Peyer's patch (tissue), 4 donors: ENCODE results near the gene HTR4. TPM values are rescaled to one million over a fixed set of nuclear protein-coding genes. Genes with fewer than 3 reads are reported as not detected.
A peak's percentile ranks its signal among the peaks of the same experiment; 100 is the strongest.
"Not testable (repeated sequence)": the region's sequence is repeated elsewhere in the genome, so short reads cannot be mapped to it uniquely, and the experiment has no call there.

Experiments
- DNase-seq, 3 donors: peaks; one replicate each; pipeline ENCODE4 v3.0.0-alpha.2; 2017 to 2019
- H3K27ac ChIP-seq, 4 donors: fragments of 200-600 bp; sonication (generic); one replicate each; pipeline ENCODE4 v1.5.1; 2016 to 2019
- H3K27me3 ChIP-seq, 2 donors: fragments of 200-600 bp; sonication (generic); one replicate each; pipeline ENCODE4 v1.5.1; 2019
- H3K36me3 ChIP-seq, 3 donors: fragments of 200-600 bp; sonication (generic); one replicate each; pipeline ENCODE4 v1.5.1; 2016 to 2019
- H3K4me1 ChIP-seq, 4 donors: fragments of 200-600 bp; sonication (generic); one replicate each; pipeline ENCODE4 v1.5.1; 2016 to 2019
- H3K4me3 ChIP-seq, 4 donors: fragments of 200-600 bp; sonication (generic); 1 replicate in 3 of 4; 2 replicates in 1 of 4; pipeline ENCODE4 v1.5.1; 2016 to 2019; ENCODE audit warnings: mild to moderate bottlenecking in 1 of 4
- H3K9me3 ChIP-seq, 4 donors: fragments of 200-600 bp; sonication (generic); one replicate each; pipeline ENCODE4 v1.5.1; 2016 to 2019; ENCODE audit warnings: mild to moderate bottlenecking in 1 of 4
- POLR2A ChIP-seq, 2 donors: fragments of 450-650 bp; IDR thresholded peaks; one replicate each; pipeline ENCODE4 v1.5.1; 2017; ENCODE audit warnings: antibody characterized with exemption in 2 of 2, mild to moderate bottlenecking in 2 of 2, moderate library complexity in 2 of 2
- total RNA-seq, 4 donors: library from RNA; depleted of rRNA; stranded (reverse); fragments of >200 nt; gene quantifications; one replicate each; pipeline ENCODE4 v1.1.0, GENCODE V29; 2016
- TF ChIP-seq, protein P1 (sequence below), 6 experiments: fragments of 450-650 bp in 4 of 6; fragments of 200-600 bp in 2 of 6; sonication (generic) in 1 of 6; IDR thresholded peaks; one replicate each; pipeline ENCODE4 v1.5.1; 2017 to 2019; ENCODE audit warnings: antibody characterized with exemption in 6 of 6, mild to moderate bottlenecking in 3 of 6, moderate library complexity in 1 of 6

Gene HTR4
- total RNA-seq, 4 donors from 2014 or later: 21.5 to 46.6 (median 44.1) TPM

DNA sequence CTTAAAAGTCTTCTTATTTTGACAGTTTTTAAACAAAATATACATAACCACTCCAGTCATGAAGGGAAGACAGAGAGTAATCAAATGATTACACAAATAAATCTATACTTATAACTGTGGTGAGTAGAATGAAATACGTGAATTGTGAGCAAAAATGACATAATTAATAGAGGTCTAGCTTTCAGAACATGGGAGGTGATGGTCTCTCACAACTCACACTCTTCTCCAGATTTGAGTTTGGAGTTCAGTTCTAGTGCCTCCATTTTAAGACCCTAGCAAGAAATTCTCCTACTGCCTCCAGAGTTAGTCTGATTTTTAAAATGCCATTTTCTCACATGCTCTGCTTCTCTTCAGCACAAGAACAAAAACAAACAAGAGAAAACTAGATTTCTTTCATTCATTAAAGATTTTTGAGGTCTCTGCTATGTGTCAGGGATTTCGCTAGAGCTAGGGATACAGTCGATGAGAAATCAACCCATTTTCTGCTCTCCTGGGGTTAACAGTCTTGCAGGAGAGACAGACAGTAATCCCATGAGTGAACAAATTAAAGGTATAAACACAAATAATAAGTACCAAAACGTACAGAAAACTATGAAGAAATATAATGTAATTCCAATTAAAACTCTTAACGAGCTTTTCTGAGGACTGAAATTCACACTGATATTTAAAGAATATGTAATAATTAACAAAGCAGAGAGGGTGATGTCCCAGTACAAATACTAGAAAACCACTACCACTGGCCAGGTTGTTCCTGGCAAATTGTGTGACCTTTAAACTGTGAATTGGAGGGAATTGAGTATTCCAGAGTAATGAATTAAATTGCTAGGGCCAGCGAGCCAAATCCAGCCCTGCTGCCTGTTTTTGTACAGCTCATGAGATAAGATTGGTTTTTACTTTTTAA, 27.1 kb upstream of the HTR4 start:
- TF ChIP-seq, protein P1, sequence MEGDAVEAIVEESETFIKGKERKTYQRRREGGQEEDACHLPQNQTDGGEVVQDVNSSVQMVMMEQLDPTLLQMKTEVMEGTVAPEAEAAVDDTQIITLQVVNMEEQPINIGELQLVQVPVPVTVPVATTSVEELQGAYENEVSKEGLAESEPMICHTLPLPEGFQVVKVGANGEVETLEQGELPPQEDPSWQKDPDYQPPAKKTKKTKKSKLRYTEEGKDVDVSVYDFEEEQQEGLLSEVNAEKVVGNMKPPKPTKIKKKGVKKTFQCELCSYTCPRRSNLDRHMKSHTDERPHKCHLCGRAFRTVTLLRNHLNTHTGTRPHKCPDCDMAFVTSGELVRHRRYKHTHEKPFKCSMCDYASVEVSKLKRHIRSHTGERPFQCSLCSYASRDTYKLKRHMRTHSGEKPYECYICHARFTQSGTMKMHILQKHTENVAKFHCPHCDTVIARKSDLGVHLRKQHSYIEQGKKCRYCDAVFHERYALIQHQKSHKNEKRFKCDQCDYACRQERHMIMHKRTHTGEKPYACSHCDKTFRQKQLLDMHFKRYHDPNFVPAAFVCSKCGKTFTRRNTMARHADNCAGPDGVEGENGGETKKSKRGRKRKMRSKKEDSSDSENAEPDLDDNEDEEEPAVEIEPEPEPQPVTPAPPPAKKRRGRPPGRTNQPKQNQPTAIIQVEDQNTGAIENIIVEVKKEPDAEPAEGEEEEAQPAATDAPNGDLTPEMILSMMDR (IDR thresholded peaks at IDR 0.05): no peak
- TF ChIP-seq POLR2A (IDR thresholded peaks at IDR 0.05): no peak
- Histone ChIP-seq H3K4me1 (peaks cover 0 to 20% (median 0%) of the 10 kb centered on the region in 4 donors), H3K27me3 (no peaks in the 10 kb centered on the region), H3K4me3 (no peak overlapping the region), H3K36me3 (no peaks in the 10 kb centered on the region), H3K9me3 (no peaks in the 10 kb centered on the region), H3K27ac (no peak overlapping the region)
- DNase-seq: no peak

DNA sequence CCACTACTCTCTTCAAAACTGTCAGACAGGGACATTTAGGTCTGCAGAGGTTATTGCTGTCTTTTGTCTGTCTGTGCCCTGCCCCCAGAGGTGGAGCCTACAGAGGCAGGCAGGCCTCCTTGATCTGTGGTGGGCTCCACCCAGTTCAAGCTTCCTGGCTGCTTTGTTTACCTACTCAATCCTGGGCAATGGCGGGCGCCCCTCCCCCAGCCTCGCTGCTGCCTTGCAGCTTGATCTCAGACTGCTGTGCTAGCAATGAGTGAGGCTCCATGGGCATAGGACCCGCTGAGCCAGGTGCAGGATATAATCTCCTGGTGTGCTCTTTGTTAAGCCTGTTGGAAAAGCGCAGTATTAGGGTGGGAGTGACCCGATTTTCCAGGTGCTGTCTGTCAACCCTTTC, 19.4 kb upstream of the HTR4 start:
- not testable (repeated sequence) for H3K9me3 ChIP-seq, H3K4me1 ChIP-seq, H3K4me3 ChIP-seq, DNase-seq, H3K36me3 ChIP-seq, H3K27ac ChIP-seq, H3K27me3 ChIP-seq

GRCh38 chr5:148666353-148666752, 12.0 kb upstream of the HTR4 start:
- H3K4me3 ChIP-seq: no peak overlapping the region
- no peak overlapping the region for H3K27ac ChIP-seq
- TF ChIP-seq, protein P1 (IDR thresholded peaks at IDR 0.05): no peak
- TF ChIP-seq POLR2A (IDR thresholded peaks at IDR 0.05): no peak
- H3K36me3 ChIP-seq: no peaks in the 10 kb centered on the region
- DNase-seq: no peak
- no peaks in the 10 kb centered on the region for H3K9me3 ChIP-seq
- H3K4me1 ChIP-seq: no peaks in the 10 kb centered on the region
- H3K27me3 ChIP-seq: no peaks in the 10 kb centered on the region

GRCh38 chr5:148665431-148665830, 11.1 kb upstream of the HTR4 start:
- peak in 2 of 3 donors; percentile 49 to 50 for DNase-seq

GRCh38 chr5:148663509-148663908, 9.2 kb upstream of the HTR4 start:
- H3K36me3 ChIP-seq: no peaks in the 10 kb centered on the region
- H3K4me1 ChIP-seq: peaks cover 0 to 13% (median 0%) of the 10 kb centered on the region in 4 donors
- no peaks in the 10 kb centered on the region for H3K9me3 ChIP-seq
- peak overlapping the region in 2 of 4 donors; percentile 67 to 81 for H3K27ac ChIP-seq
- peak overlapping the region in 2 of 4 donors; percentile 34 to 45 for H3K4me3 ChIP-seq
- DNase-seq: no peak
- TF ChIP-seq, protein P1 (IDR thresholded peaks at IDR 0.05): no peak
- no peak for TF ChIP-seq POLR2A (IDR thresholded peaks at IDR 0.05)
- H3K27me3 ChIP-seq: no peaks in the 10 kb centered on the region

More at GRCh38 chr5:148665431-148665830, 11.1 kb upstream of the HTR4 start:
- TF ChIP-seq POLR2A (IDR thresholded peaks at IDR 0.05): no peak
- TF ChIP-seq, protein P1 (IDR thresholded peaks at IDR 0.05): no peak
- H3K4me1 ChIP-seq: peaks cover 0 to 8% (median 0%) of the 10 kb centered on the region in 4 donors
- H3K9me3 ChIP-seq: no peaks in the 10 kb centered on the region
- peak overlapping the region in 2 of 4 donors; percentile 32 to 62 for H3K27ac ChIP-seq
- H3K4me3 ChIP-seq: peak overlapping the region in 2 of 4 donors; percentile 34 to 45
- H3K27me3 ChIP-seq: no peaks in the 10 kb centered on the region
- no peaks in the 10 kb centered on the region for H3K36me3 ChIP-seq

DNA sequence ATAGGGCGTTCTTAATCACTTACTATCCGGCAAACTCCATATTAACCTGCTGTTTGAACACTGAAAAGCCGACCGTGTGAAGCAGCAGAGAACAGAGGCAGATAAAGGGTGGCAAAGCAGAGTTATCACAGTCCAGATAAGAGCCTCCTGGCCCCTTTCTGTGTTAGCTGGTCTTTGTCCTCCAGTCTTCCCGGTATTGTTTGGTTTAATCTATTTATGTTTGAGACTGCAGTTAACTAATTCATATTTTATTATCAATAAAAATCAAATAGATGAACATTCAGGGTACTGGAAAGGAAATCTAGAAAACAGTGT, 6.0 kb upstream of the HTR4 start:
- Histone ChIP-seq H3K4me1 (peaks cover 0 to 13% (median 0%) of the 10 kb centered on the region in 4 donors), H3K27ac (peak overlapping the region in 1 of 4 donors; percentile 44), H3K36me3 (no peaks in the 10 kb centered on the region), H3K27me3 (no peaks in the 10 kb centered on the region), H3K4me3 (no peak overlapping the region), H3K9me3 (no peaks in the 10 kb centered on the region)
- TF ChIP-seq, protein P1 (IDR thresholded peaks at IDR 0.05): no peak
- no peak for TF ChIP-seq POLR2A (IDR thresholded peaks at IDR 0.05)
- DNase-seq: no peak
